Right lobe of liver (tissue), 4 donors: ENCODE measurements around the gene DDX55.

Source experiments
- POLR2A ChIP-seq: fragments of 450-650 bp; IDR thresholded peaks from one replicate; pipeline ENCODE4 v1.6.1; 2017; ENCODE audit warnings: antibody characterized with exemption, mild to moderate bottlenecking
- TF ChIP-seq, protein P1 (sequence below), 4 donors: fragments of 200-600 bp in 3 of 4; fragments of 450-650 bp in 1 of 4; IDR thresholded peaks; one replicate each; pipeline versions ENCODE4 v1.5.1 to v1.8.0; 2016 to 2022; ENCODE audit warnings: antibody characterized with exemption in 4 of 4, mild to moderate bottlenecking in 2 of 4
- donor health status: DM: no; HTN: no; CAD: no.
- donor health status: DM: no; HTN: no; CAD: no.
- donor health status: DM: no; HTN: yes; CAD: no.

DNA sequence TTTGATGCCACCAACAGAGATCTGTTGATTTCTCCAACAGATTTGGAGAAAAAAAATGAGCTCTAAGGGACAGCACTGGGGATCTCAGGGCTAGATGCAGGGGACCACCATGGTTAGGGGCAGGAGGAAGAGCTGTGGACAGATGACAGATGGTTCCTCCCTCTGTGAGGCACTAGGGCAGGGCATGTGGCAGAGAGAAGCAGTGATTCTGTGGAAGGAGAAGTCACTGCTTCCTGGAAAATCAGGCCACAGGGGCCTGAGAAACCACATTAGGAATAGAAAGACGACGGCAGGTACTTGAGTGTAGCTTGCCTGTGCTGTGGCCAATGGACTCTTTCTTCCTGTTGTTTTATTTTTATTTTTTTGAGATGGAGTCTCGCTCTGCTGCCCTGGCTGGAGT lies 42.4 kb upstream of the DDX55 start:
- TF ChIP-seq, protein P1, sequence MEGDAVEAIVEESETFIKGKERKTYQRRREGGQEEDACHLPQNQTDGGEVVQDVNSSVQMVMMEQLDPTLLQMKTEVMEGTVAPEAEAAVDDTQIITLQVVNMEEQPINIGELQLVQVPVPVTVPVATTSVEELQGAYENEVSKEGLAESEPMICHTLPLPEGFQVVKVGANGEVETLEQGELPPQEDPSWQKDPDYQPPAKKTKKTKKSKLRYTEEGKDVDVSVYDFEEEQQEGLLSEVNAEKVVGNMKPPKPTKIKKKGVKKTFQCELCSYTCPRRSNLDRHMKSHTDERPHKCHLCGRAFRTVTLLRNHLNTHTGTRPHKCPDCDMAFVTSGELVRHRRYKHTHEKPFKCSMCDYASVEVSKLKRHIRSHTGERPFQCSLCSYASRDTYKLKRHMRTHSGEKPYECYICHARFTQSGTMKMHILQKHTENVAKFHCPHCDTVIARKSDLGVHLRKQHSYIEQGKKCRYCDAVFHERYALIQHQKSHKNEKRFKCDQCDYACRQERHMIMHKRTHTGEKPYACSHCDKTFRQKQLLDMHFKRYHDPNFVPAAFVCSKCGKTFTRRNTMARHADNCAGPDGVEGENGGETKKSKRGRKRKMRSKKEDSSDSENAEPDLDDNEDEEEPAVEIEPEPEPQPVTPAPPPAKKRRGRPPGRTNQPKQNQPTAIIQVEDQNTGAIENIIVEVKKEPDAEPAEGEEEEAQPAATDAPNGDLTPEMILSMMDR (IDR thresholded peaks at IDR 0.05): no peak
- TF ChIP-seq POLR2A: no peak
